NCI-H2029 (cell line): ENCODE data around the gene ERGIC1.
A peak's percentile ranks its signal among the peaks of the same experiment; 100 is the strongest.

Source experiments
- DNase-seq: peaks from one replicate; lab custom pipeline; 2025; lab: John Stamatoyannopoulos, UW

The ERGIC1 gene

DNA sequence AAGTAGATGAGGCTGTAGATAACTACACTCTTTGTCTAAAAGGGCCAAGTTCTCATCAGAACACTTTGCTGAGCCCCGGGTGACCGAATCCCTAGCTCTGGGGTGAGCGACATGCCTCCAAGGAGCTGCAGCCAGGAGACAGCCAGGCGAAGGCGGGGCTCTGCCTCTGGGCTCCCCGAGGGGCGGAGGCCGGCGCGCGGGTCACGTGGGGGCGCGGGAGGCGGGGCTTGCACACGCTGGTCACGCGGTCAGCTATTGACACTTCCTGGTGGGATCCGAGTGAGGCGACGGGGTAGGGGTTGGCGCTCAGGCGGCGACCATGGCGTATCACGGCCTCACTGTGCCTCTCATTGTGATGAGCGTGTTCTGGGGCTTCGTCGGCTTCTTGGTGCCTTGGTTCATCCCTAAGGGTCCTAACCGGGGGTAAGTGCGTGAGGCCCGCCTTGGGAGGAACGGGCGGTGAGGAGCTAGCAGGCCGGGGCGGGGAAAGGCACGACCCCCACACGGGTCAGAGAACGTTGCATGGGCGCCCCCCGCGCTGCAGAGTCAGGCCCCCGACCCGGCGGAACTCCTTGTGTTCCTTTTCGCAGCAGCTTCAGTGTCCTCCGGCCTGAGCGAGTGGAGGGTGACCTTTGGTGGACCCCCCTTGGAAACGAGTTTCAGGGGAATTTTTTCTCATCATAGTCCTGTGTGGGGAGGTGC is 149.6 kb downstream of the ERGIC1 start, which contains the start of gene ATP6V0E1:
Gene ATP6V0E1, plus strand, starts transcription at position 230 of the 702 bp plus-strand sequence. Its CDS starts 90 bp downstream, at position 320.
- peak; percentile 89 for DNase-seq

DNA sequence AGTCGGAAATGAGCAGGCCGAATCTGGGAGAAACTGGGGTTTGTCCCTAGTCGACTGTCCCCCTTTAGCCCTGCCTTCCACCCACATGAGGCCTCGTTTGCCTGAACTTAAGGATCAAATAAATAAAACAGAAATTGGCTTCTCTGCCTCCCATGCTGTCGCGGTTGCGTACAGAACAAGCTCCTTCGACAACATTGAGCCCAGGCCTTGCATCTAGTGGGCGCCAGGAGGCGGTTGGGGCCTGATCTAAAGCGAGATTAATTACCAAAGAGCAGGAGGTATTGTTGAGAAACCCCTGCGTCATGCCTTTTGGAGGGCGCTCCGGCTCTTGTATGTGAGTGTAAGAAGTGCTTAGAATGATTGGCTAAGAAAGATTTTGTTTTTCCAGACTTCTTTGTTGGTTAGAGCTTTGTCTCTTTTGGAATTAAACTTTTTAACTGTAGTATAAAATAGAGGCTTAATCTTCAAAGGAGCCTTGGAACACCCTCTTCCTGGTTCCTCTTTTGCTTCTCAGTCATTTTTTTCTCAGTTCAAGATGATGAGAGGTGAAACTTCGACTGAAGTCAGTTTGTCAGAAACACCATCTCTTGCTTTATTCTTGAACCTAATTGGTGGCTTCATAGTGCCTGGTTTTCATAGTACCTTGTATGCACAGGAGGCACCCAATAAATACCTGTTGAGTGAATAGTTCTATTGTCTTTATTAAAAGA is 150.3 kb downstream of the ERGIC1 start:
- peak; percentile 57 for DNase-seq

DNA sequence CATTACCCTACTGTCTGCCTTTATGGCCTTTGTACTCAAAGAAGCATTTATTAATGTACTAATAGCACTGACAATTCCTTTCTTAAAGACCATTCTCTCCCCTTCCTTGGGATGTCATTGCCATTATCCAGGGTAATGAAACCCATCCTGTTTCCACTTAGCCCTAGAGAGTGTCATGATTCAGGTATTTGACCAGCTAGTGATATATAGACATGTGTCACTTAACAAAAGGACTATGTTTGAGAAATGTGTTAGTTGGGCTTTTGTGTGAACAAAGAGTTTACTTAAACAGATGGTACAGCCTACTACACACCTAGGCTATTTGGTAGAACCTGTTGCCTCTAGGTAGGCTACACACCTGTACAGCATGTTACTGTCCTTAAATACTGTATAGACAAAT is 151.5 kb downstream of the ERGIC1 start:
- DNase-seq: no peak

DNA sequence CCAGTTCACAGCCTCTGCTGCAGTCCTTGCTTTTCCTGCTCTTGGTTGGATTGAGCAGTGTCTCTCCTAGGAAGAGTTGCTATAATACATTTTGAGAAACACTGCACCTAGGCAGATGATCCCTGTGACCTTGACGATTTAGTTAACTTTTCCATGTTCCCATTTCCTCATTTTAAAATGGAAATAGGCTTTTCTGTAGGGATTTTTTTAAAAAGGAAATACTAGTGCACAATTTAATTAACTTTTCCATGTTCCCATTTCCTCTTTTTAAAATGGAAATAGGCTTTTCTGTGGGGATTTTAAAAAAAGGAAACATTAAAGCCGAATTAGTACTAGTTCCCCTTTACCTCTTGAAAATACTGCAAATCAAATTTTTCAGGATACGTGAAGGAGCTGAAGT is 154.2 kb downstream of the ERGIC1 start:
- no peak for DNase-seq

DNA sequence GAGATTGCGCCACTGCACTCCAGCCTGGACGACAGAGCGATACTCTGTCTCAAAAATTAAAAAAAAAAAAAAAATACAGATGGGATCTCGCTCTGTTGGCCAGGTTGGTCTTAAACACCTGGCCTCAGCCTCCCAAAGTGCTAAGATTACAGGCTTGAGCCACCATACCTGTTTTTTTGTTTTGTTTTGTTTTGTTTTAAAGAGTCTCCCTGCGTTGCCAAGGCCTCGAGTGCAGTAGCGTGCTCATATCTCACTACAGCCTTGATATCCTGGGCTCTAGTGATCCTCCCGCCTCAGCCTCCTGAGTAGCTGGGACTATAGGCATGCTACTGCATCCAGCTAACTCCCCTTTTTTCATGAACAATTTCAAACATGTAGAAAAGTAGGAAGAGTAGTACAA is 156.7 kb downstream of the ERGIC1 start:
- no peak for DNase-seq

DNA sequence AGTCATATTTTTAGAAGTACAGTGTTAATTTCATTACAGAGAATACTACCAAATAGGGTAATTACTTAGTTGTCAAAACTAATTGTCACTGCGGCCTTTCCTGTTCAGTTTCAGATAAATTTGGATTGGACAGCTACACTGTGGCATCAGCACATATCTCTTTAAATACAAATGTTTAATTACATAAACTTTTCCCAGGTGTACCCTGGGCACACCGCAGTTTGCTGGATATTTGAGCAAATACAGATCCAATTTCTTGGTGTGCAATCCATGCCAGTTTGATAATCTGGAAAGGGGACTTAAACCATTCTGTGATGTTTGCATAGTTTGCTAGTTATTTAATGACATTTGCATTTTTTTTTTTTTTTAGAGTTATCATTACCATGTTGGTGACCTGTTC is 160.4 kb downstream of the ERGIC1 start:
- DNase-seq: no peak

DNA sequence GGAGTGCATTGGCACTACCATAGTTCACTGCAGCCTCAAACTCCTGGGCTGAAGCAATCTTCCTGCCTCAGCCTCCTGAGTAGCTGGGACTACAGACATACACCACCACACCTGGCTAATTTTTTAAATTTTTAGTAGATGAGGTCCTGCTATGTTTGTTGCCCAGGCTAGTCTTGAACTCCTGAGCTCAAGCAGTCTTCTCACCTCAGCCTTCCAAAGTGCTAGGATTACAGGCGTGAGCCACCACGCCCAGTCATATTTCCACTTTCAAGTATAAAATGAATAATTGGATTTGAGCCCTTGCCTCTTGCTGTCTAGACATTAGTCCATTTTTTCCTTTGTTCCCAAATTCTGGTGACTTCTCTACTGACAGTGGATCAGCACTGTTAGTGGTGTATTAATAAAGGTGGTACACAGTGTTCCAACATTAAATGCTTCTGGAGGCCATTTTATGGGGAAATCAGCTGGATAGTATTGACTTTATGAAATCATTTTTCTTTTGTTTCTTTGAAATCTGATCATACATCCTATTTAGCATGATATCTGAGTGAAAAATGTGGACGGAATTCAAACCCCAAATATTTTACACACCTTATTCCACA is 165.4 kb downstream of the ERGIC1 start:
- no peak for DNase-seq

DNA sequence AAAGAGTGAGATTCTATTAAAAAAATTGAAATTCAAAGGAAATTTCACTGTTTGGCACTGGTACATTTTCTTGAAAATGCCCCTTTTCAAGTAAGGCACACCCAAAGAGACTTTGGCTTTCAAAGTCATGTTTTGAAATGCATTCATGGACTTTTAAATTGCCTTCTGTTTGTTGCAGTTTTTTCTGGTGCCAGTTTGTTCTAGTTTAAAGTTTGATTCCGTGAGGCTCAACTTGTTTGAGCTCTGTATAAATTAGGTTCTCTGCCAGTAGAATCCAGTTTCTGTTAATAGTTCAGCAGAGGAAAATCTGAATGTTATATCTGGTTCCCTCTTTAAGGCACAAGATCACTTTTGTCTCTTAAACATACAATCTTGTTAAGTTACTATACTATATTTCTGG is 165.9 kb downstream of the ERGIC1 start:
- DNase-seq: no peak

DNA sequence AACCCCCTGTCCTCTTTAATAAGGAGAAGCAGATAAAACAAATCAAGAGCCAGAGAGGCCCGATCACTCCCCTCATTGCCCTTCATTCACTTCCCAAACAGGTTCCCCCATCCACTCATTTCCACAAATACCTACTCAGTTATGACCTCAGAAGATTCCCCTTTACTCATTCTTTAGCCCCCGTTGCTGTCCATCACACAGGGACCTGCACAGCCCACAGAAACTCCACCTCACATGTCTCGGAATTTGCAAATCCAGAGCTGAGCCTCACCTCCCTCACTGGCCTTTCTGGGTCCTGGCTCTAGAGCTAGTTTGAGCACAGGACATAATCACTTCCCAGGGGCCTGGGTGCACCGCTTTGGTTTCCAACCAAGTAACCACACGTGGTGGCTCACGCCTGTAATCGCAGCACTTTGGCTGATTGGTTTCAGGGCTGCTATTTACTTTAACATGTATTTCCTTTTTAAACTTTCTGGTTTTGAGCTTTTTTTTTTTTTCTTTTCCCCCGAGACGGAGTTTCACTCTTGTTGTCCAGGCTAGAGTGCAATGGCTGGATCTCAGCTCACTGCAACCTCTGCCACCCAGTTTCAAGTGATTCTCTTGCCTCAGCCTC is 167.3 kb downstream of the ERGIC1 start:
- no peak for DNase-seq
